Measurements from ENCODE around the gene RNH1. TPM values are rescaled to one million over a fixed set of nuclear protein-coding genes. Genes with fewer than 3 reads are reported as not detected.

Gene RNH1
- total RNA-seq, 1 experiment from 2014 or later = 288 TPM

DNA sequence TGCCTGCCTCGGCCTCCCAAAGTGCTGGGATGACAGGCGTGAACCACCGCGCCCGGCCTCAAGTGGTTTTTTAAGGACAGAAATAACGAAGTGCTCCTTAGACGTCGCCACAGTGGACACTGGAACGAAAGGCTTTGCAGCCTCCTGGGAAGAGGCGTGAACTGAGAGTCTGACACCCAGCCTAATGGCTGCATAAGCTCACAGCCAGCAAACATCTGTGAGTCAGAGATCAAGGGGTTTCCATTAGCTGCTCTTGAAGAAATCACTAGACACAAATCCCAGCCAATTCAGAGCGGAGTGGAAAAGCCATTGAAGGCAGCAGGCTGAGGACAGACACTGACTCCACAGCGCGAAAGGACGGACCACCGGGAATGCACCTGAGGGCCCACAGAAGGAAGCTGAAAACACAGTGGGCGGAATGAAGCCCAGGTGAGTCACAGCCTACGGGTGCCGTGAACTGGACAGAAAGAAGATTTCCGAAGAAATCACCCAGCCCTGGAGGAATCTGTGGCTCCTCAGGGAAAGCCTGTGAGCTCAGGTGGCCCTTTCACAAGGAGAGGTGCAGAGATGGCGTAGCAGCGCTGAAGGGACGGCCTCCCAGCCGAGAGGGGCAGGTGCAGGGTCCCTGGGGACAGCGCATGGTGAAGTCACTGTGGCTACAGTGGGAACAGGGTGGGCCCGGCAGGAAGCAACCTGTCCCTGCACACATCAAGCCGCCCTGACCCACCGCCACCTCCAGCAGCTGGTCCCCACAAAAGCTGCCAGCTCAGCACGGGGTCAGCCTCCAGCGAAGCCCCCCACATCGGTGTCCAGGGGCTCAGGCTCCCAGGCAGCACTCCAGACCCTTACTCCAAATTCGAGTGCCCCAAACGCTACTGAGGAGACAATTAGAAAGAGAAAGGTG is 41.9 kb upstream of the RNH1 start:
- Mint-ChIP-seq H3K27ac (ENCODE audit: low read depth, unreplicated experiment) (no peak overlapping the region), H3K27me3 (ENCODE audit: insufficient read depth, unreplicated experiment) (no peaks in the 10 kb centered on the region), H3K4me3 (ENCODE audit: unreplicated experiment) (no peak overlapping the region), H3K9me3 (ENCODE audit: unreplicated experiment) (no peaks in the 10 kb centered on the region), H3K36me3 (ENCODE audit: insufficient read depth, unreplicated experiment) (no peaks in the 10 kb centered on the region), H3K4me1 (ENCODE audit: insufficient read depth, unreplicated experiment) (no peaks in the 10 kb centered on the region)
- TF ChIP-seq, protein P1, sequence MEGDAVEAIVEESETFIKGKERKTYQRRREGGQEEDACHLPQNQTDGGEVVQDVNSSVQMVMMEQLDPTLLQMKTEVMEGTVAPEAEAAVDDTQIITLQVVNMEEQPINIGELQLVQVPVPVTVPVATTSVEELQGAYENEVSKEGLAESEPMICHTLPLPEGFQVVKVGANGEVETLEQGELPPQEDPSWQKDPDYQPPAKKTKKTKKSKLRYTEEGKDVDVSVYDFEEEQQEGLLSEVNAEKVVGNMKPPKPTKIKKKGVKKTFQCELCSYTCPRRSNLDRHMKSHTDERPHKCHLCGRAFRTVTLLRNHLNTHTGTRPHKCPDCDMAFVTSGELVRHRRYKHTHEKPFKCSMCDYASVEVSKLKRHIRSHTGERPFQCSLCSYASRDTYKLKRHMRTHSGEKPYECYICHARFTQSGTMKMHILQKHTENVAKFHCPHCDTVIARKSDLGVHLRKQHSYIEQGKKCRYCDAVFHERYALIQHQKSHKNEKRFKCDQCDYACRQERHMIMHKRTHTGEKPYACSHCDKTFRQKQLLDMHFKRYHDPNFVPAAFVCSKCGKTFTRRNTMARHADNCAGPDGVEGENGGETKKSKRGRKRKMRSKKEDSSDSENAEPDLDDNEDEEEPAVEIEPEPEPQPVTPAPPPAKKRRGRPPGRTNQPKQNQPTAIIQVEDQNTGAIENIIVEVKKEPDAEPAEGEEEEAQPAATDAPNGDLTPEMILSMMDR (IDR thresholded peaks at IDR 0.05; ENCODE audit: unreplicated experiment) = no peak
- ChIA-PET POLR2A (interaction anchor here (1.0 kb wide), 1 partner anchor 13 kb away, joined by 5 read pairs; the partner anchor contains the start of gene HRAS), CTCF (no interaction called here)
- DNase-seq (ENCODE audit: unreplicated experiment) = no peak
- BruUV-seq (replicated peaks) = no TSS peak
- intact Hi-C loops (cut with micrococcal nuclease) = no loop called here

DNA sequence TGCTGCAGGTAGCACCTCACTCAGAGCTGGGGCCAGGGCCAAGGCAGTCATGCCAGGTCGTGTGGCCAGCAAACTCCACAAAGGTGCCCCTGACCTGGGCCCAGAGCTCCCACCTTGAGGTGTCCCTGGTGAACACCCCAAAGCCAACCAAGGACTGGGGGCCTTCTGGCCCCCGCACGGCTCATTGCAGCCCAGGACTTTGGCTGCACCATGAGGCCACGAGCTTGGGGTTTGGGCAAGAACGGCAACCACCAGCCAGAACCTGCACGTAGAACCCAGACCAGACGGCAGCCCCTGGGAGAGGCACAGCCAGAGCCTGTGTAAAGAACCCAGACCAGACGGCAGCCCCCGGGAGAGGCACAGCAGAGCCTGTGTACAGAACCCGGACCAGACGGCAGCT is 38.1 kb upstream of the RNH1 start:
- no peak for DNase-seq (ENCODE audit: unreplicated experiment)
- POLR2A ChIA-PET = interaction anchor here (0.7 to 1.3 kb wide), 4 partner anchors 9 to 152 kb away, joined by 3 to 4 read pairs (median 3); no protein-coding TSS in a partner anchor
- intact Hi-C loops (cut with micrococcal nuclease) = no loop called here

DNA sequence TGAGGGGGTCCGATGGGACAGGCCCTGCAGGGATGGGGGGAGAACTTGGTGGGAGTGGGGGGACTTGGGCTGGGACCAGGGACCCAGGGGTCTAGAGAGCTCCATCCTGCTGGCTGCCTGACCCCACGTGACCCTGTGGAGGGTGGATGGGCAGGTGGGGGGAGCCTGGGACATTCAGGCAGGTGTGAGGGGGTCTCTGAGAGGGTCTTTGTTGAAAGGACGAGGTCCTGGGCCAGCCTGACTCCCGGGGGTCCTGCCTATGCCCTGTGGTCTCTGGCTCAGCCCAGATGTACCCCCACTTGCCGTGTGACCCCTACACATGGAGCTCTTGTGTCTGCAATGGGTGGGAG is 37.8 kb upstream of the RNH1 start:
- no peak for DNase-seq (ENCODE audit: unreplicated experiment)
- BruUV-seq (replicated peaks) = no TSS peak
- intact Hi-C loops (cut with micrococcal nuclease) = no loop called here
- H3K9me3 Mint-ChIP-seq (ENCODE audit: unreplicated experiment) = no peaks in the 10 kb centered on the region
- TF ChIP-seq, protein P1 (IDR thresholded peaks at IDR 0.05; ENCODE audit: unreplicated experiment) = no peak
- H3K36me3 Mint-ChIP-seq (ENCODE audit: insufficient read depth, unreplicated experiment) = peaks cover 5% of the 10 kb centered on the region
- no peak overlapping the region for H3K27ac Mint-ChIP-seq (ENCODE audit: low read depth, unreplicated experiment)
- H3K4me1 Mint-ChIP-seq (ENCODE audit: insufficient read depth, unreplicated experiment) = no peaks in the 10 kb centered on the region
- no peaks in the 10 kb centered on the region for H3K27me3 Mint-ChIP-seq (ENCODE audit: insufficient read depth, unreplicated experiment)
- ChIA-PET CTCF (interaction anchor here (1.4 kb wide), 1 partner anchor 9 kb away, joined by 6 read pairs; the partner anchor contains the start of gene HRAS), POLR2A (interaction anchor here (1.0 to 1.3 kb wide), 3 partner anchors 9 to 152 kb away, joined by 3 to 4 read pairs (median 3); no protein-coding TSS in a partner anchor)
- no peak overlapping the region for H3K4me3 Mint-ChIP-seq (ENCODE audit: unreplicated experiment)

More for the DNA sequence above, 38.1 kb upstream of the RNH1 start:
- no peak overlapping the region for H3K4me3 Mint-ChIP-seq (ENCODE audit: unreplicated experiment)
- no peak overlapping the region for H3K27ac Mint-ChIP-seq (ENCODE audit: low read depth, unreplicated experiment)
- no TSS peak for BruUV-seq (replicated peaks)
- H3K36me3 Mint-ChIP-seq (ENCODE audit: insufficient read depth, unreplicated experiment) = peaks cover 5% of the 10 kb centered on the region
- no peaks in the 10 kb centered on the region for H3K9me3 Mint-ChIP-seq (ENCODE audit: unreplicated experiment)
- no peaks in the 10 kb centered on the region for H3K27me3 Mint-ChIP-seq (ENCODE audit: insufficient read depth, unreplicated experiment)
- TF ChIP-seq, protein P1 (IDR thresholded peaks at IDR 0.05; ENCODE audit: unreplicated experiment) = no peak
- no peaks in the 10 kb centered on the region for H3K4me1 Mint-ChIP-seq (ENCODE audit: insufficient read depth, unreplicated experiment)
- CTCF ChIA-PET = interaction anchor here (0.7 to 1.4 kb wide), 3 partner anchors 9 to 26 kb away, joined by 3 to 6 read pairs (median 4); partner anchors contain the start of gene HRAS

DNA sequence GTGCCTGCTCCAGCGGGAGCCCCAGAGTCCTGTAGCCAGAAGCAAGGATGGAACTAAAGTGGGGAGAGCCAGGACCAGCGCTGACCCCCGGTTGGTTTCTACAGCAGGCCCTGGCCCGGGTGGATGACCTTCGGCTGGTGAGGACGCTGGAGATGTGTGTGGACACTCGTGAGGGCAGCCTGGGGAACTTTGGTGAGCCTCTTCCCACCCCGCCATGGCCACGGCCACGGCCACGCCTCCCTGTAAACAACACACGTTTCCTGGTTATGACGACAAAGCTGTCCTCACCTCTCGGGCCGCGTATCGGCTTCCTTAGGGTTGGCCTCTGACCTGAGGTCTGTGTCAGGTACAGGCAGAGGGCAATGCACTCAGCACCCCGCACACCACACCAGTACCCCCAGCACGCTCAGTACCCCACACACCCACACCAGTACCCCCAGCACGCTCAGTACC is 34.4 kb upstream of the RNH1 start:
- no TSS peak for BruUV-seq (replicated peaks)
- Mint-ChIP-seq H3K36me3 (ENCODE audit: insufficient read depth, unreplicated experiment) (peaks cover 11% of the 10 kb centered on the region), H3K27ac (ENCODE audit: low read depth, unreplicated experiment) (no peak overlapping the region), H3K4me3 (ENCODE audit: unreplicated experiment) (no peak overlapping the region), H3K4me1 (ENCODE audit: insufficient read depth, unreplicated experiment) (no peaks in the 10 kb centered on the region), H3K27me3 (ENCODE audit: insufficient read depth, unreplicated experiment) (no peaks in the 10 kb centered on the region), H3K9me3 (ENCODE audit: unreplicated experiment) (no peaks in the 10 kb centered on the region)
- POLR2A ChIA-PET = no interaction called here
- CTCF ChIA-PET = no interaction called here
- intact Hi-C loops (cut with micrococcal nuclease) = no loop called here
- TF ChIP-seq, protein P1 (IDR thresholded peaks at IDR 0.05; ENCODE audit: unreplicated experiment) = no peak
- no peak for DNase-seq (ENCODE audit: unreplicated experiment)
